Measurements from ENCODE around the gene DCAF4L1. TPM values are rescaled to one million over a fixed set of nuclear protein-coding genes. Genes with fewer than 3 reads are reported as not detected.
A peak's percentile ranks its signal among the peaks of the same experiment; 100 is the strongest.

The DCAF4L1 gene
- total RNA-seq, 1 donor from 2014 or later, result 0.09 TPM

DNA sequence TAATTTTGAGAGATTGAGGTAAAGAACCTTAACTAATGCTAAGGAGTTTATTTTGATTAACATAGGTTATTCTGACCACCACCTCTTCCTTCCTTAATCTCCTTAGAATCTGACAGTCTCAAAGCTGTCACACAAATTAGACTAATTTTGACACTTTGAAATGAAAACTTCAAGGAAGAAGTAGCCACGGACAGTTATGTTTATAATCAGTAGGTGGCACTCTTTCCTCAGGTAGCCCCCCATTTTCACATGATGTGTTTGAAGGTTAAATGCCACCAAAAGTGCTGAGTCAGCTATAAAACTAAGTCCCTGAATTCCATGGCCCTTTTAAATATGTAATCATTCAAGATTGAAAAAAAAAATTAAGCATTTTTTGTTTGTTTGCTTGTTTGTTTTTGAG lies 23.9 kb upstream of the DCAF4L1 start:
- H3K4me3 Mint-ChIP-seq, result no peak overlapping the region
- no peak for DNase-seq (ENCODE audit: low spot score in 2 of 2, unreplicated experiment in 2 of 2)
- no peaks in the 10 kb centered on the region for H3K9me3 Mint-ChIP-seq

DNA sequence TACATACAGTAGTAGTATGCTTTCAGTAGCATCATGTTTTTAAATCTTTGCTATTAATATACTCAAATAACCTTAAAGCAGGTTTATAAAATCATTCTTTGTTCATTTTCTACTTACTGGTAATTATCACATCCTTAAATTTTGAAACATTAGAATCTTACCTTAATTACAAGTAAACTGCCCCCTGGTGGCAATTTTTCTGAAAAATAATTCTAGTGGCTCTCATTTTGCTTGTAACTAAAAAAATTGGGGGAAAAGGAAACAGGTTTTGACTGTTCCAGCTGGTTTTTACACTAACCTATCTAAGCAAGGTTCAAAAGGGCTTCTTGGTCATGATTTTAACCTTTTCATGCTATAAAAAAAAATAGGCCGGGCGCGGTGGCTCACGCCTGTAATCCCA lies 18.5 kb upstream of the DCAF4L1 start:
- Mint-ChIP-seq H3K4me3 (no peak overlapping the region), H3K4me1 (no peaks in the 10 kb centered on the region), H3K27me3 (ENCODE audit: low read depth) (no peaks in the 10 kb centered on the region), H3K36me3 (no peaks in the 10 kb centered on the region), H3K9me3 (peaks cover 5% of the 10 kb centered on the region), H3K27ac (no peak overlapping the region)
- TF ChIP-seq, protein P1, sequence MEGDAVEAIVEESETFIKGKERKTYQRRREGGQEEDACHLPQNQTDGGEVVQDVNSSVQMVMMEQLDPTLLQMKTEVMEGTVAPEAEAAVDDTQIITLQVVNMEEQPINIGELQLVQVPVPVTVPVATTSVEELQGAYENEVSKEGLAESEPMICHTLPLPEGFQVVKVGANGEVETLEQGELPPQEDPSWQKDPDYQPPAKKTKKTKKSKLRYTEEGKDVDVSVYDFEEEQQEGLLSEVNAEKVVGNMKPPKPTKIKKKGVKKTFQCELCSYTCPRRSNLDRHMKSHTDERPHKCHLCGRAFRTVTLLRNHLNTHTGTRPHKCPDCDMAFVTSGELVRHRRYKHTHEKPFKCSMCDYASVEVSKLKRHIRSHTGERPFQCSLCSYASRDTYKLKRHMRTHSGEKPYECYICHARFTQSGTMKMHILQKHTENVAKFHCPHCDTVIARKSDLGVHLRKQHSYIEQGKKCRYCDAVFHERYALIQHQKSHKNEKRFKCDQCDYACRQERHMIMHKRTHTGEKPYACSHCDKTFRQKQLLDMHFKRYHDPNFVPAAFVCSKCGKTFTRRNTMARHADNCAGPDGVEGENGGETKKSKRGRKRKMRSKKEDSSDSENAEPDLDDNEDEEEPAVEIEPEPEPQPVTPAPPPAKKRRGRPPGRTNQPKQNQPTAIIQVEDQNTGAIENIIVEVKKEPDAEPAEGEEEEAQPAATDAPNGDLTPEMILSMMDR (IDR thresholded peaks at IDR 0.05; ENCODE audit: unreplicated experiment), result peak; percentile 65
- no peak for DNase-seq (ENCODE audit: low spot score in 2 of 2, unreplicated experiment in 2 of 2)

More for the DNA sequence above, 23.9 kb upstream of the DCAF4L1 start:
- Mint-ChIP-seq H3K4me1 (no peaks in the 10 kb centered on the region), H3K36me3 (peaks cover 6% of the 10 kb centered on the region), H3K27ac (no peak overlapping the region), H3K27me3 (ENCODE audit: low read depth) (no peaks in the 10 kb centered on the region)
- TF ChIP-seq, protein P1 (IDR thresholded peaks at IDR 0.05; ENCODE audit: unreplicated experiment), result no peak

DNA sequence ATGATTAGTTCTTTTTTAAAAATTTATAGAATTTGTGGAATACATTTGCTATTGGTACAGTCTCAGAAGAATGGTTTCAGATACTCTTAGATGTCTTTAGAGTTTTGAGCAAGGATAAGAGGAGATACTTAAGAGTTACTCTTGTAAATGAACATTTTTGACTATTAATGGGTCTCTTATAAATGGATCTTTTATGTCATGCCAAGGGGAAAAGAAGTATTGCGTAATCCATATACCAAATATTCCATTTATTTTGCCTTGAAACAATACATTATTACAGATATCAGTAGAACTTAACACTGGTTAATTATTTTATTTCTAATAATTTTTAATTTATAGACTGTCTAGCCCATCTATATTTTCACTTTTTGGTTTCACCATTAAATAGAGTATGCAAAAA lies 17.2 kb upstream of the DCAF4L1 start:
- Mint-ChIP-seq H3K36me3 (no peaks in the 10 kb centered on the region), H3K4me1 (no peaks in the 10 kb centered on the region), H3K4me3 (no peak overlapping the region), H3K27ac (no peak overlapping the region), H3K27me3 (ENCODE audit: low read depth) (no peaks in the 10 kb centered on the region), H3K9me3 (peaks cover 9% of the 10 kb centered on the region)
- DNase-seq (ENCODE audit: low spot score in 2 of 2, unreplicated experiment in 2 of 2), result no peak
- TF ChIP-seq, protein P1 (IDR thresholded peaks at IDR 0.05; ENCODE audit: unreplicated experiment), result no peak

DNA sequence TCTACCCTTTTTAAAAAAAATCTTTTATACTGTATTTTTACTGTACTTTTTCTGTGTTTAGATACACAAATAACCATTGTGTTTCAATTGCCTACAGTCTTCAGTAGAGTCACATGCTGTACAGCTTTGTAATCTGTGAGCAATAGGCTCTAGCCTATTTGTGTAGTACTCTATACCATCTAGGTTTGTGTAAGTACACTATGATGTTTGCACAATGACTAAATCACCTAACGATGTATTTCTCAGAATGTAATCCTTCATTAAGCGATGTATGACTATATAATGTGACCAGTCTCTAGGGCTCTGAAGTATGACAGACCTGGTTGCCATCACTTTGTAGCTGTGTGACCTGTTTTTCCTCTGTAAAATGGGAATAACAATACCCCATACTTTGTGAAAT lies 14.2 kb upstream of the DCAF4L1 start:
- Mint-ChIP-seq H3K9me3 (peaks cover 18% of the 10 kb centered on the region), H3K27ac (no peak overlapping the region), H3K27me3 (ENCODE audit: low read depth) (peaks cover 3% of the 10 kb centered on the region), H3K4me1 (no peaks in the 10 kb centered on the region), H3K4me3 (no peak overlapping the region), H3K36me3 (no peaks in the 10 kb centered on the region)
- TF ChIP-seq, protein P1 (IDR thresholded peaks at IDR 0.05; ENCODE audit: unreplicated experiment), result no peak
- no peak for DNase-seq (ENCODE audit: low spot score in 2 of 2, unreplicated experiment in 2 of 2)

DNA sequence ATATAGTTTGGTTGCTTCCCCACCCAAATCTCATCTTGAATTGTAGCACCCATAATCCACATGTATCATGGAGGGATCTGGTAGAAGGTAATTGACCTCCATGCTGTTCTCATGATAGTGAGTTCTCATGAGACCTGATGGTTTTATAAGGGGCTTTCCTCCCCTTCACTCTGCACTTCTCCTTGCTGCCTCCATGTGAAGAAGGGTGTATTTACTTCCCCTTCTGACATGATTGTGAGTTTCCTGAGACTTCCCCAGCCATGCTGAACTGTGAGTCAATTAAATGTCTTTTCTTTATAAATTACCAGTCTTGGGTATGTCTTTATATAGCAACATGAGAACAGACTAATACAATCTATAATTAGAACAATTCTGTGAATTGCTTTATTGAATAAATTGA lies 11.9 kb upstream of the DCAF4L1 start:
- H3K4me3 Mint-ChIP-seq, result no peak overlapping the region
- peaks cover 5% of the 10 kb centered on the region for H3K27me3 Mint-ChIP-seq (ENCODE audit: low read depth)
- H3K36me3 Mint-ChIP-seq, result no peaks in the 10 kb centered on the region
- DNase-seq (ENCODE audit: low spot score in 2 of 2, unreplicated experiment in 2 of 2), result no peak
- TF ChIP-seq, protein P1 (IDR thresholded peaks at IDR 0.05; ENCODE audit: unreplicated experiment), result no peak
- H3K4me1 Mint-ChIP-seq, result no peaks in the 10 kb centered on the region
- peaks cover 18% of the 10 kb centered on the region for H3K9me3 Mint-ChIP-seq
- no peak overlapping the region for H3K27ac Mint-ChIP-seq

DNA sequence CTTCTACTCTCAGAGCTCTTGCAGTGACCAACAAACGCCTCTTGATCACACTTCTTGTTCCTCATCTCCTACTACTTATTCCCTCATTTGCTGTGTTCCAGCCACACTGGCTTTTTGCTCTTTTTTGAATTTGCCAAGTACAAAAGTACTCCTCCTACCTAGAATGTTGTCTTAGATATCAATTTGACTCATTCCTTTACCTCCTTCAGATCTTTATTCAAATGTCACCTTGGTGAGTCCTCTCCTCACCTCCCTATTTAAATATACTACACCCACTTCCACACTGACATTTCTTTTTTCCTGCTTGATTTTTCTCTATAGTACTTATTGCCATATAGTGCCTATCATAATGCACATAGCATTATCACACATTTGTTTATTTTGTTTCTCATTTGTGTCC lies 6.2 kb upstream of the DCAF4L1 start:
- Mint-ChIP-seq H3K4me1 (no peaks in the 10 kb centered on the region), H3K9me3 (peaks cover 10% of the 10 kb centered on the region), H3K36me3 (no peaks in the 10 kb centered on the region), H3K27me3 (ENCODE audit: low read depth) (peaks cover 11% of the 10 kb centered on the region), H3K4me3 (no peak overlapping the region), H3K27ac (no peak overlapping the region)
- DNase-seq (ENCODE audit: low spot score in 2 of 2, unreplicated experiment in 2 of 2), result no peak
- TF ChIP-seq, protein P1 (IDR thresholded peaks at IDR 0.05; ENCODE audit: unreplicated experiment), result no peak

Data from mesothelial cell of epicardium (in vitro differentiated cells).